T-helper 17 cell (primary cell): ENCODE data around the gene SLC17A7. TPM values are rescaled to one million over a fixed set of nuclear protein-coding genes. Genes with fewer than 3 reads are reported as not detected.
"Not testable (repeated sequence)": the region's sequence is repeated elsewhere in the genome, so short reads cannot be mapped to it uniquely, and the experiment has no call there.

Experiments used
- ATAC-seq: fragments of 150-1000 bp; cut with Tn5 transposase; 2 replicates; pipeline ENCODE4 v1.10.0; 2021; ENCODE audit warnings: mild to moderate bottlenecking, moderate library complexity
- DNase-seq, 3 donors: peaks; one replicate each; pipeline versions ENCODE4 v3.0.0 to v3.0.0-alpha.2; 2020 to 2021
- H3K9me3 ChIP-seq: one replicate; pipeline ENCODE4 v1.7.0; 2013; ENCODE audit warnings: low read length, mild to moderate bottlenecking; ENCODE audit not compliant: control insufficient read depth, poor library complexity, severe bottlenecking
- H3K27ac Mint-ChIP-seq: one replicate; pipeline ENCODE4 v1.8.0; 2022; ENCODE audit warnings: mild to moderate bottlenecking, moderate library complexity, mixed read lengths
- H3K27me3 Mint-ChIP-seq: one replicate; pipeline ENCODE4 v1.8.0; 2022; ENCODE audit warnings: mixed read lengths
- H3K36me3 Mint-ChIP-seq: one replicate; pipeline ENCODE4 v1.8.0; 2022; ENCODE audit warnings: low read depth, mixed read lengths
- H3K4me1 Mint-ChIP-seq: one replicate; pipeline ENCODE4 v1.8.0; 2022; ENCODE audit warnings: mild to moderate bottlenecking, mixed read lengths
- H3K4me3 Mint-ChIP-seq: one replicate; pipeline ENCODE4 v1.8.0; 2022; ENCODE audit warnings: mild to moderate bottlenecking, moderate library complexity, mixed read lengths
- total RNA-seq, 4 donors: library from RNA in 2 of 4; stranded (reverse) in 2 of 4; gene quantifications; one replicate each; pipeline ENCODE4 v1.2.3 and lab custom pipeline; 2022 to 2026

Gene SLC17A7
- total RNA-seq, 2 donors from 2014 or later = not detected

- H3K9me3 ChIP-seq = no peaks in the 10 kb centered on the region
- no peak for ATAC-seq
- Mint-ChIP-seq H3K36me3 (peaks cover 4% of the 10 kb centered on the region), H3K27me3 (no peaks in the 10 kb centered on the region), H3K27ac (peak overlapping the region; percentile 95), H3K4me3 (no peak overlapping the region), H3K4me1 (peaks cover 40% of the 10 kb centered on the region)
- no peak for DNase-seq
These were observed 6.4 kb upstream of the SLC17A7 start for GRCh38 chr19:49447485-49448431.

GRCh38 chr19:49445997-49446396, 4.7 kb upstream of the SLC17A7 start:
- Mint-ChIP-seq H3K4me3 (no peak overlapping the region), H3K27ac (peak overlapping the region; percentile 62), H3K4me1 (peaks cover 41% of the 10 kb centered on the region), H3K36me3 (peaks cover 6% of the 10 kb centered on the region), H3K27me3 (peaks cover 13% of the 10 kb centered on the region)
- ATAC-seq (no peak), DNase-seq (no peak)
- no peaks in the 10 kb centered on the region for H3K9me3 ChIP-seq

- peak overlapping the region; percentile 85 for H3K4me3 Mint-ChIP-seq
- H3K27me3 Mint-ChIP-seq = peaks cover 31% of the 10 kb centered on the region
- ATAC-seq, H3K36me3 Mint-ChIP-seq, H3K9me3 ChIP-seq, DNase-seq: not testable (repeated sequence)
- H3K4me1 Mint-ChIP-seq = peaks cover 36% of the 10 kb centered on the region
- peak overlapping the region; percentile 91 for H3K27ac Mint-ChIP-seq
These were observed 2.9 kb upstream of the SLC17A7 start for GRCh38 chr19:49444100-49444700.

- H3K36me3 Mint-ChIP-seq = peaks cover 9% of the 10 kb centered on the region
- peaks cover 36% of the 10 kb centered on the region for H3K4me1 Mint-ChIP-seq
- H3K27ac Mint-ChIP-seq = peak overlapping the region; percentile 91
- peak overlapping the region; percentile 85 for H3K4me3 Mint-ChIP-seq
- H3K9me3 ChIP-seq = no peaks in the 10 kb centered on the region
- peak; percentile 92 for ATAC-seq
- peak; percentile 86 to 91 (median 88) for DNase-seq
- H3K27me3 Mint-ChIP-seq = peaks cover 38% of the 10 kb centered on the region
These were observed 2.2 kb upstream of the SLC17A7 start for GRCh38 chr19:49443366-49444099.

GRCh38 chr19:49442771-49443365, 1.5 kb upstream of the SLC17A7 start:
- Mint-ChIP-seq H3K27ac (peak overlapping the region; percentile 91), H3K27me3 (peaks cover 44% of the 10 kb centered on the region), H3K36me3 (peaks cover 13% of the 10 kb centered on the region), H3K4me3 (peak overlapping the region; percentile 85), H3K4me1 (peaks cover 35% of the 10 kb centered on the region)
- peak; percentile 28 for ATAC-seq
- H3K9me3 ChIP-seq = no peaks in the 10 kb centered on the region
- DNase-seq = peak; percentile 32 to 50 (median 47)

GRCh38 chr19:49442354-49442753, 1.0 kb upstream of the SLC17A7 start:
- DNase-seq = no peak

GRCh38 chr19:49441960-49442350, 628 bp upstream of the SLC17A7 start:
- Mint-ChIP-seq H3K4me3 (peak overlapping the region; percentile 85), H3K36me3 (peaks cover 14% of the 10 kb centered on the region), H3K27ac (no peak overlapping the region), H3K4me1 (peaks cover 41% of the 10 kb centered on the region), H3K27me3 (peaks cover 54% of the 10 kb centered on the region)
- ATAC-seq = no peak
- no peaks in the 10 kb centered on the region for H3K9me3 ChIP-seq
- no peak for DNase-seq

More at GRCh38 chr19:49442354-49442753, 1.0 kb upstream of the SLC17A7 start:
- H3K27me3 Mint-ChIP-seq = peaks cover 50% of the 10 kb centered on the region
- no peak for ATAC-seq
- H3K27ac Mint-ChIP-seq = no peak overlapping the region
- peaks cover 14% of the 10 kb centered on the region for H3K36me3 Mint-ChIP-seq
- peaks cover 39% of the 10 kb centered on the region for H3K4me1 Mint-ChIP-seq
- H3K4me3 Mint-ChIP-seq = peak overlapping the region; percentile 85
- H3K9me3 ChIP-seq = no peaks in the 10 kb centered on the region

- no peak for DNase-seq
- Mint-ChIP-seq H3K27ac (no peak overlapping the region), H3K27me3 (peaks cover 67% of the 10 kb centered on the region), H3K4me1 (peaks cover 43% of the 10 kb centered on the region), H3K4me3 (peak overlapping the region; percentile 67), H3K36me3 (peaks cover 14% of the 10 kb centered on the region)
- no peak for ATAC-seq
- no peaks in the 10 kb centered on the region for H3K9me3 ChIP-seq
These were observed 703 bp downstream of the SLC17A7 start for GRCh38 chr19:49440439-49441209.

GRCh38 chr19:49439836-49440235, 1.5 kb downstream of the SLC17A7 start:
- no peak overlapping the region for H3K27ac Mint-ChIP-seq
- peaks cover 17% of the 10 kb centered on the region for H3K36me3 Mint-ChIP-seq
- H3K27me3 Mint-ChIP-seq = peaks cover 75% of the 10 kb centered on the region
- DNase-seq = no peak
- no peaks in the 10 kb centered on the region for H3K9me3 ChIP-seq
- H3K4me1 Mint-ChIP-seq = peaks cover 45% of the 10 kb centered on the region
- H3K4me3 Mint-ChIP-seq = no peak overlapping the region
- no peak for ATAC-seq

GRCh38 chr19:49438261-49438660, 3.1 kb downstream of the SLC17A7 start:
- no peak for DNase-seq
- H3K9me3 ChIP-seq = no peaks in the 10 kb centered on the region
- Mint-ChIP-seq H3K36me3 (peaks cover 17% of the 10 kb centered on the region), H3K27ac (no peak overlapping the region), H3K4me1 (peaks cover 41% of the 10 kb centered on the region), H3K4me3 (no peak overlapping the region), H3K27me3 (peaks cover 84% of the 10 kb centered on the region)
- ATAC-seq = no peak

- peaks cover 43% of the 10 kb centered on the region for H3K4me1 Mint-ChIP-seq
These were observed 4.1 kb downstream of the SLC17A7 start for GRCh38 chr19:49437231-49437630.

GRCh38 chr19:49436381-49437017, 4.8 kb downstream of the SLC17A7 start:
- DNase-seq = peak; percentile 31 to 48 (median 39)
- H3K4me1 Mint-ChIP-seq = peaks cover 39% of the 10 kb centered on the region
- peak; percentile 51 for ATAC-seq
- H3K27me3 Mint-ChIP-seq = peaks cover 84% of the 10 kb centered on the region
- peak overlapping the region; percentile 2 for H3K27ac Mint-ChIP-seq
- no peaks in the 10 kb centered on the region for H3K9me3 ChIP-seq
- H3K4me3 Mint-ChIP-seq = peak overlapping the region; percentile 44
- H3K36me3 Mint-ChIP-seq = peaks cover 16% of the 10 kb centered on the region

More at GRCh38 chr19:49437231-49437630, 4.1 kb downstream of the SLC17A7 start:
- peaks cover 88% of the 10 kb centered on the region for H3K27me3 Mint-ChIP-seq
- no peak for DNase-seq
- H3K9me3 ChIP-seq = no peaks in the 10 kb centered on the region
- no peak for ATAC-seq
- no peak overlapping the region for H3K27ac Mint-ChIP-seq
- H3K4me3 Mint-ChIP-seq = peak overlapping the region; percentile 44
- H3K36me3 Mint-ChIP-seq = peaks cover 18% of the 10 kb centered on the region
